NCI-H2081 (cell line): ENCODE measurements around the gene LBHD1.
"Not testable (repeated sequence)": the region's sequence is repeated elsewhere in the genome, so short reads cannot be mapped to it uniquely, and the experiment has no call there.

Experiments used
- DNase-seq, 2 experiments: peaks; one replicate each; lab custom pipeline; 2025; lab: John Stamatoyannopoulos, UW

The LBHD1 gene

GRCh38 chr11:62671608-62672389, at the start of gene LBHD1, which contains the start of gene UQCC3:
Gene LBHD1 (minus strand): TSS chr11:62672267. CDS start chr11:62670031, 2,236 bp downstream.
Gene UQCC3 (plus strand): TSS chr11:62671673. CDS start chr11:62671746, 73 bp downstream.
- peak; percentile 79 to 87 for DNase-seq

- DNase-seq = no peak
Measured at GRCh38 chr11:62719302-62719978, 47.4 kb upstream of the LBHD1 start.

- no peak for DNase-seq
Measured at GRCh38 chr11:62716816-62717215, 44.7 kb upstream of the LBHD1 start.

GRCh38 chr11:62716206-62716605, 44.1 kb upstream of the LBHD1 start:
- no peak for DNase-seq

- DNase-seq = no peak
Measured at GRCh38 chr11:62715150-62716130, 43.4 kb upstream of the LBHD1 start.

- DNase-seq = no peak
Measured at GRCh38 chr11:62713343-62713742, 41.3 kb upstream of the LBHD1 start.

GRCh38 chr11:62712861-62713260, 40.8 kb upstream of the LBHD1 start:
- DNase-seq = peak in 1 of 2 experiments; percentile 21

GRCh38 chr11:62712276-62712812, 40.3 kb upstream of the LBHD1 start:
- DNase-seq = no peak

- DNase-seq = no peak
Measured at GRCh38 chr11:62710001-62710345, 37.9 kb upstream of the LBHD1 start.

GRCh38 chr11:62709247-62710000, 37.4 kb upstream of the LBHD1 start:
- DNase-seq = peak; percentile 98 to 99

GRCh38 chr11:62708793-62709192, 36.7 kb upstream of the LBHD1 start:
- peak; percentile 25 to 48 for DNase-seq

- DNase-seq = no peak
Measured at GRCh38 chr11:62708392-62708791, 36.3 kb upstream of the LBHD1 start.

- no peak for DNase-seq
Measured at GRCh38 chr11:62707277-62707861, 35.3 kb upstream of the LBHD1 start, which contains the start of the genes BSCL2 and GNG3. Gene BSCL2 (minus strand): TSS chr11:62707424. CDS start chr11:62707195, 229 bp downstream. Gene GNG3 (plus strand): TSS chr11:62707676. CDS start chr11:62708296, 620 bp downstream.

- no peak for DNase-seq
Measured at GRCh38 chr11:62706850-62707247, 34.8 kb upstream of the LBHD1 start.

GRCh38 chr11:62705880-62706849, 34.1 kb upstream of the LBHD1 start:
- peak; percentile 97 for DNase-seq

- peak in 1 of 2 experiments; percentile 48 for DNase-seq
Measured at GRCh38 chr11:62705413-62705812, 33.3 kb upstream of the LBHD1 start.

- DNase-seq = not testable (repeated sequence)
Measured at GRCh38 chr11:62703921-62704320, 31.9 kb upstream of the LBHD1 start.

GRCh38 chr11:62702246-62702645, 30.2 kb upstream of the LBHD1 start:
- DNase-seq = no peak
